HCT116 (cell line): Measurements from ENCODE around the gene PPP4R3A. TPM values are rescaled to one million over a fixed set of nuclear protein-coding genes. Genes with fewer than 3 reads are reported as not detected.

Experiments used
- ATAC-seq: fragments of 200-7000 bp; cut with Tn5 transposase; 2 replicates; pipeline ENCODE4 v1.9.1; 2020; ENCODE audit warnings: mild to moderate bottlenecking, moderate library complexity
- BruUV-seq: library from RNA; stranded (reverse); fragments of 400-500 nt; replicated peaks from 2 replicates; lab custom pipeline; 2021; lab: Mats Ljungman, UMichigan
- CTCF ChIA-PET: fragments of 300-600 bp; sonication (Branson Sonifier 250); formaldehyde crosslinking; loops from one replicate; lab custom pipeline; 2021; ENCODE audit warnings: antibody characterized with exemption; lab: Charles Lee
- POLR2A ChIA-PET: fragments of 300-600, 350-600 bp; sonication (Branson Sonifier 250); formaldehyde crosslinking; loops from one replicate; lab custom pipeline; 2021; ENCODE audit warnings: antibody characterized with exemption; lab: Charles Lee
- RAD21 ChIA-PET, 2 experiments: fragments of 300-600 bp; sonication (Branson Sonifier 250); formaldehyde crosslinking; loops; one replicate each; lab custom pipeline; 2023; ENCODE audit warnings: low total read pairs in 2 of 2; ENCODE audit not compliant: uncharacterized antibody in 2 of 2, unreplicated experiment in 2 of 2, low non-redundant PET in 1 of 2; lab: Charles Lee
- DNase-seq: peaks from one replicate; pipeline ENCODE4 v3.0.0-alpha.2; 2010; ENCODE audit warnings: low read depth, low spot score
- H2AFZ ChIP-seq: fragments of 200-600 bp; shearing (Covaris generic), sonication (generic); 2 replicates; pipeline ENCODE4 v1.6.1; 2017; ENCODE audit warnings: low read depth, mixed run types, mixed read lengths, antibody characterized with exemption, low read length; ENCODE audit not compliant: poor library complexity, severe bottlenecking
- H3K27ac ChIP-seq: 2 replicates; pipeline ENCODE4 v1.5.1; 2012; ENCODE audit warnings: low read depth, low read length
- H3K27me3 ChIP-seq: fragments of 200-600 bp; sonication (generic); 2 replicates; pipeline ENCODE4 v1.6.1; 2016; ENCODE audit warnings: mixed run types, low read length, mixed read lengths; ENCODE audit not compliant: insufficient read depth
- H3K36me3 ChIP-seq, 2 experiments: fragments of 200-500 bp in 1 of 2; fragments of 200-600 bp in 1 of 2; sonication (Bioruptor generic) in 1 of 2; sonication (generic) in 1 of 2; 2 replicates each; pipeline versions ENCODE4 v1.5.1 to v1.6.1; 2014 to 2016; ENCODE audit warnings: low read length in 2 of 2, inconsistent platforms in 1 of 2, mixed read lengths in 1 of 2, mixed run types in 1 of 2; ENCODE audit not compliant: insufficient read depth in 2 of 2, control insufficient read depth in 1 of 2
- H3K4me1 ChIP-seq, 2 experiments: fragments of 200-600 bp in 1 of 2; sonication (generic) in 1 of 2; 2 replicates each; pipeline versions ENCODE4 v1.5.1 to v1.6.1; 2012 to 2017; ENCODE audit warnings: low read length in 2 of 2, inconsistent platforms in 1 of 2, mild to moderate bottlenecking in 1 of 2, mixed read lengths in 1 of 2, mixed run types in 1 of 2, moderate library complexity in 1 of 2; ENCODE audit not compliant: insufficient read depth in 2 of 2, control insufficient read depth in 1 of 2
- H3K4me2 ChIP-seq: fragments of 200-600 bp; sonication (generic); 2 replicates; pipeline ENCODE4 v1.6.1; 2017; ENCODE audit warnings: mixed run types, low read length, mixed read lengths
- H3K4me3 ChIP-seq, 2 experiments: fragments of 200-600 bp in 1 of 2; sonication (generic) in 1 of 2; replicated peaks in 1 of 2; 2 replicates each; pipeline ENCODE4 v1.5.1; 2011 to 2016; ENCODE audit warnings: low read length in 2 of 2, control low read depth in 1 of 2, low read depth in 1 of 2, mild to moderate bottlenecking in 1 of 2, mixed read lengths in 1 of 2, mixed run types in 1 of 2
- H3K79me2 ChIP-seq: fragments of 200-600 bp; sonication (generic); 2 replicates; pipeline ENCODE4 v1.6.1; 2017; ENCODE audit warnings: mild to moderate bottlenecking, mixed run types, low read length, moderate library complexity, mixed read lengths; ENCODE audit not compliant: insufficient read depth
- H3K9ac ChIP-seq: fragments of 200-600 bp; sonication (generic); 2 replicates; pipeline ENCODE4 v1.6.1; 2016; ENCODE audit warnings: low read length, mixed read lengths
- H3K9me2 ChIP-seq: fragments of 200-600 bp; sonication (generic), shearing (Covaris generic); 2 replicates; pipeline ENCODE4 v1.6.1; 2017; ENCODE audit warnings: mixed run types, mild to moderate bottlenecking, moderate library complexity; ENCODE audit not compliant: insufficient read depth
- H3K9me3 ChIP-seq, 2 experiments: fragments of 200-500 bp in 1 of 2; fragments of 200-600 bp in 1 of 2; sonication (Bioruptor generic) in 1 of 2; sonication (generic) in 1 of 2; 2 replicates each; pipeline ENCODE4 v1.6.1; 2014 to 2017; ENCODE audit warnings: low read length in 2 of 2, mixed read lengths in 2 of 2, inconsistent platforms in 1 of 2, low read depth in 1 of 2, mild to moderate bottlenecking in 1 of 2, mixed run types in 1 of 2, moderate library complexity in 1 of 2; ENCODE audit not compliant: control insufficient read depth in 1 of 2, insufficient read depth in 1 of 2
- H4K20me1 ChIP-seq: fragments of 200-600 bp; sonication (generic), shearing (Covaris generic); 2 replicates; pipeline ENCODE4 v1.6.1; 2017; ENCODE audit warnings: mixed run types, mild to moderate bottlenecking, moderate library complexity; ENCODE audit not compliant: insufficient read depth
- ATF3 ChIP-seq: IDR thresholded peaks from 2 replicates; pipeline ENCODE4 v1.6.1; 2012
- CBX3 ChIP-seq: IDR thresholded peaks from 2 replicates; pipeline ENCODE4 v1.6.1; 2012; ENCODE audit warnings: low read depth
- CEBPB ChIP-seq: IDR thresholded peaks from 2 replicates; pipeline ENCODE4 v1.6.1; 2012; ENCODE audit warnings: low read depth
- EGR1 ChIP-seq: IDR thresholded peaks from 2 replicates; pipeline ENCODE4 v1.6.1; 2012; ENCODE audit warnings: low read depth
- ELF1 ChIP-seq: IDR thresholded peaks from 2 replicates; pipeline ENCODE4 v1.6.1; 2012; ENCODE audit warnings: low read depth, borderline replicate concordance
- EZH2 ChIP-seq: fragments of 200-600 bp; sonication (generic); IDR thresholded peaks from 2 replicates; pipeline ENCODE4 v1.6.1; 2017; ENCODE audit warnings: antibody characterized with exemption, mixed run types
- EZH2phosphoT487 ChIP-seq: fragments of 200-600 bp; IDR thresholded peaks from 2 replicates; pipeline ENCODE4 v1.6.1; 2018; ENCODE audit warnings: antibody characterized with exemption, borderline replicate concordance
- FOSL1 ChIP-seq: IDR thresholded peaks from 2 replicates; pipeline ENCODE4 v1.6.1; 2012; ENCODE audit warnings: low read depth
- JUND ChIP-seq: IDR thresholded peaks from 2 replicates; pipeline ENCODE4 v1.6.1; 2012
- MAX ChIP-seq: IDR thresholded peaks from 2 replicates; pipeline ENCODE4 v1.6.1; 2012
- POLR2A ChIP-seq: IDR thresholded peaks from 2 replicates; pipeline ENCODE4 v1.7.0; 2011; ENCODE audit warnings: borderline replicate concordance; ENCODE audit not compliant: insufficient read depth, insufficient read length; ENCODE audit errors: extremely low read depth
- POLR2AphosphoS5 ChIP-seq: IDR thresholded peaks from 2 replicates; pipeline ENCODE4 v1.6.1; 2011; ENCODE audit warnings: mild to moderate bottlenecking, low read depth, low read length, moderate library complexity
- REST ChIP-seq: IDR thresholded peaks from 2 replicates; pipeline ENCODE4 v1.6.1; 2012; ENCODE audit warnings: low read depth
- SIN3A ChIP-seq: IDR thresholded peaks from 2 replicates; pipeline ENCODE4 v1.6.1; 2012; ENCODE audit warnings: low read depth
- SP1 ChIP-seq: IDR thresholded peaks from 2 replicates; pipeline ENCODE4 v1.6.1; 2012; ENCODE audit warnings: low read depth
- TCF7L2 ChIP-seq: IDR thresholded peaks from 2 replicates; pipeline ENCODE4 v1.7.0; 2011; ENCODE audit warnings: borderline replicate concordance, inconsistent platforms; ENCODE audit not compliant: insufficient read depth, insufficient read length; ENCODE audit errors: extremely low read depth
- ZBTB33 ChIP-seq: IDR thresholded peaks from 2 replicates; pipeline ENCODE4 v1.6.1; 2011; ENCODE audit warnings: mild to moderate bottlenecking, low read length, moderate library complexity; ENCODE audit not compliant: insufficient replicate concordance; ENCODE audit errors: extremely low read depth
- ZNF274 ChIP-seq: fragments of 200-500 bp; sonication (Bioruptor generic); IDR thresholded peaks from 2 replicates; pipeline ENCODE4 v1.6.1; 2014; ENCODE audit warnings: mild to moderate bottlenecking, low read depth, low read length, inconsistent platforms
- intact Hi-C: fragments of 100-400 bp; cut with micrococcal nuclease; formaldehyde crosslinking; loops from 2 replicates; pipeline ENCODE4 v1.10.0; 2022
- total RNA-seq: library from RNA; stranded (reverse); gene quantifications from one replicate; pipeline ENCODE4 v1.2.1, GENCODE V29; 2021; ENCODE audit not compliant: unreplicated experiment

The PPP4R3A gene
- total RNA-seq, 1 experiment from 2014 or later, result 67.7 TPM

DNA sequence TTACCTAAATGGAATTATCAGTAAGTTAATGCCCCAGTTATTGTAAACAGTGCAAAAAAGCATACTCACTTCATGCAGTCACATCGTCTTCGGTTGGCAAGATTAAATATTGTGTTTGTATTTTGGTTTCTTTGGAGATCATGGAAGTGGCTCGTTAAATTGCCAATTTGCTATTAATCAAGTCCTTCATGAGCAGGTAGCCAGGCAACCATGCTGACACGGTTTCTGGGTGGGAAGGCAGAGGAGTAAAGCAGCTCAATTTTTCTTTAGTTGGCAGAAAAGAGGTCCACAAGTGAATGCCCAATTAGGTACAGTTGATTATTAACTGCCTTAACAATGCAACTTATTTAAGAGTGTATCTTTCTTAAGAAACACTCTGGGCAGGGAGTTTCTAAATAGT is 43.9 kb downstream of the PPP4R3A start:
- Histone ChIP-seq H3K4me1 (no peaks in the 10 kb centered on the region), H3K36me3 (peaks cover 45 to 53% of the 10 kb centered on the region in 2 experiments), H2AFZ (no peak overlapping the region), H3K27me3 (no peaks in the 10 kb centered on the region), H3K4me2 (no peak overlapping the region), H3K79me2 (peaks cover 38% of the 10 kb centered on the region), H4K20me1 (no peaks in the 10 kb centered on the region; the same call in 1 of the 2 replicates), H3K9me3 (no peaks in the 10 kb centered on the region), H3K9ac (no peak overlapping the region), H3K27ac (no peak overlapping the region), H3K4me3 (no peak overlapping the region), H3K9me2 (no peaks in the 10 kb centered on the region)
- TF ChIP-seq JUND, result no peak
- TF ChIP-seq ATF3, result no peak
- no peak for TF ChIP-seq MAX
- TF ChIP-seq SIN3A, result no peak
- TF ChIP-seq ZNF274, result no peak
- no peak for TF ChIP-seq ELF1
- TF ChIP-seq CEBPB, result no peak
- no peak for TF ChIP-seq SP1
- TF ChIP-seq REST, result no peak
- TF ChIP-seq EZH2phosphoT487, result no peak
- TF ChIP-seq EZH2, result no peak
- no peak for TF ChIP-seq CBX3
- no peak for TF ChIP-seq POLR2A
- no peak for TF ChIP-seq TCF7L2
- no peak for TF ChIP-seq EGR1
- no peak for TF ChIP-seq POLR2AphosphoS5
- TF ChIP-seq FOSL1, result no peak
- TF ChIP-seq ZBTB33, result no peak
- ChIA-PET RAD21 (no interaction called here), POLR2A (no interaction called here), CTCF (no interaction called here)
- BruUV-seq, result no TSS peak
- intact Hi-C loops, result no loop called here
- ATAC-seq, result no peak
- DNase-seq, result no peak
